SK-N-SH (cell line): Measurements from ENCODE around the gene SPATA13. TPM values are rescaled to one million over a fixed set of nuclear protein-coding genes. Genes with fewer than 3 reads are reported as not detected.
"Not testable (repeated sequence)": the region's sequence is repeated elsewhere in the genome, so short reads cannot be mapped to it uniquely, and the experiment has no call there.

ENCODE experiments used
- CTCF ChIA-PET: fragments of 300-600, 350-600 bp; formaldehyde crosslinking; extraction: SDS; loops from one replicate; lab custom pipeline; 2021; lab: Yijun Ruan, JAX
- POLR2A ChIA-PET: fragments of 350-600 bp; sonication (Branson Sonifier 250); formaldehyde crosslinking; extraction: SDS; loops from one replicate; lab custom pipeline; 2020; ENCODE audit warnings: antibody characterized with exemption, inconsistent platforms; lab: Yijun Ruan, JAX
- DNase-seq: peaks from one replicate; pipeline ENCODE4 v3.0.0; 2012
- H2AFZ ChIP-seq: fragments of 200-600 bp; sonication (generic); 2 replicates; pipeline ENCODE4 v1.8.1; 2016; ENCODE audit warnings: antibody characterized with exemption, mild to moderate bottlenecking, low read depth
- H3F3A ChIP-seq: fragments of 200-600 bp; sonication (generic); replicated peaks from 2 replicates; pipeline ENCODE3; 2016; ENCODE audit warnings: antibody characterized with exemption, mild to moderate bottlenecking; ENCODE audit not compliant: insufficient read depth
- H3K27ac ChIP-seq, 2 experiments: fragments of 200-500 bp in 1 of 2; fragments of 200-600 bp in 1 of 2; sonication (Bioruptor generic) in 1 of 2; sonication (generic), shearing (Covaris generic) in 1 of 2; 2 replicates each; pipeline versions ENCODE4 v1.5.1 to v1.6.1; 2014 to 2016; ENCODE audit warnings: low read depth in 2 of 2, inconsistent platforms in 1 of 2, low read length in 1 of 2, mild to moderate bottlenecking in 1 of 2, mixed read lengths in 1 of 2
- H3K27me3 ChIP-seq: fragments of 200-600 bp; sonication (generic), shearing (Covaris generic); 2 replicates; pipeline ENCODE4 v1.6.1; 2016; ENCODE audit warnings: mixed run types; ENCODE audit not compliant: insufficient read depth
- H3K36me3 ChIP-seq, 2 experiments: fragments of 200-500 bp in 1 of 2; fragments of 200-600 bp in 1 of 2; sonication (Bioruptor generic) in 1 of 2; sonication (generic) in 1 of 2; replicated peaks in 1 of 2; 2 replicates each; pipeline versions ENCODE3 to v1.5.1; 2014 to 2016; ENCODE audit warnings: low read length in 1 of 2, mild to moderate bottlenecking in 1 of 2; ENCODE audit not compliant: insufficient read depth in 2 of 2, control insufficient read depth in 1 of 2
- H3K4me1 ChIP-seq, 2 experiments: fragments of 200-500 bp in 1 of 2; fragments of 200-600 bp in 1 of 2; sonication (Bioruptor generic) in 1 of 2; sonication (generic), shearing (Covaris generic) in 1 of 2; 2 replicates each; pipeline versions ENCODE4 v1.5.1 to v1.6.1; 2014 to 2016; ENCODE audit warnings: low read depth in 1 of 2, low read length in 1 of 2, mixed run types in 1 of 2; ENCODE audit not compliant: insufficient read depth in 2 of 2, control insufficient read depth in 1 of 2
- H3K4me2 ChIP-seq: fragments of 200-600 bp; sonication (generic), shearing (Covaris generic); 2 replicates; pipeline ENCODE4 v1.6.1; 2017; ENCODE audit warnings: mixed run types
- H3K4me3 ChIP-seq, 2 experiments: fragments of 200-500 bp in 1 of 2; fragments of 200-600 bp in 1 of 2; sonication (Bioruptor generic) in 1 of 2; sonication (generic), shearing (Covaris generic) in 1 of 2; 2 replicates each; pipeline versions ENCODE4 v1.5.1 to v1.8.1; 2014 to 2016; ENCODE audit warnings: low read depth in 2 of 2, inconsistent platforms in 1 of 2, low read length in 1 of 2, mild to moderate bottlenecking in 1 of 2, mixed read lengths in 1 of 2, moderate library complexity in 1 of 2
- H3K79me2 ChIP-seq: fragments of 200-600 bp; sonication (generic); 2 replicates; pipeline ENCODE4 v1.8.1; 2017; ENCODE audit warnings: mild to moderate bottlenecking; ENCODE audit not compliant: insufficient read depth
- H3K9ac ChIP-seq: fragments of 200-600 bp; sonication (generic); 2 replicates; pipeline ENCODE4 v1.6.1; 2017; ENCODE audit warnings: mixed run types
- H3K9me2 ChIP-seq: fragments of 200-600 bp; sonication (generic); 2 replicates; pipeline ENCODE4 v1.6.1; 2017; ENCODE audit warnings: mixed run types
- H3K9me3 ChIP-seq: fragments of 200-600 bp; sonication (generic); 2 replicates; pipeline ENCODE4 v1.6.1; 2017; ENCODE audit warnings: mixed run types, mild to moderate bottlenecking, moderate library complexity
- H4K20me1 ChIP-seq: fragments of 200-600 bp; sonication (generic); 2 replicates; pipeline ENCODE4 v1.6.1; 2017; ENCODE audit warnings: mild to moderate bottlenecking, mixed run types; ENCODE audit not compliant: insufficient read depth
- JUND ChIP-seq: IDR thresholded peaks from 2 replicates; pipeline ENCODE4 v1.4.0; 2012
- MEF2A ChIP-seq: IDR thresholded peaks from 2 replicates; pipeline ENCODE4 v1.4.0; 2012; ENCODE audit warnings: low read depth, borderline replicate concordance
- MXI1 ChIP-seq: IDR thresholded peaks from 2 replicates; pipeline ENCODE4 v1.6.1; 2012; ENCODE audit warnings: mild to moderate bottlenecking, low read depth, low read length, improper control_type of control experiment
- NFIC ChIP-seq: IDR thresholded peaks from 2 replicates; pipeline ENCODE4 v1.4.0; 2012; ENCODE audit warnings: borderline replicate concordance
- NRF1 ChIP-seq: IDR thresholded peaks from 2 replicates; pipeline ENCODE4 v1.6.1; 2012; ENCODE audit warnings: low read depth, mild to moderate bottlenecking, low read length
- POLR2AphosphoS5 ChIP-seq: IDR thresholded peaks from 2 replicates; pipeline ENCODE4 v1.6.1; 2012; ENCODE audit warnings: low read depth, low read length
- RFX5 ChIP-seq: IDR thresholded peaks from 2 replicates; pipeline ENCODE4 v1.6.1; 2012; ENCODE audit warnings: mild to moderate bottlenecking, improper control_type of control experiment, low read length
- RXRA ChIP-seq: IDR thresholded peaks from 2 replicates; pipeline ENCODE4 v1.4.0; 2012; ENCODE audit warnings: low read depth, mild to moderate bottlenecking, borderline replicate concordance
- SIN3A ChIP-seq: IDR thresholded peaks from 2 replicates; pipeline ENCODE4 v1.6.1; 2012; ENCODE audit warnings: low read depth, mild to moderate bottlenecking, low read length, moderate library complexity, borderline replicate concordance
- TAF1 ChIP-seq: IDR thresholded peaks from 2 replicates; pipeline ENCODE4 v1.6.1; 2012; ENCODE audit warnings: low read depth, mild to moderate bottlenecking, low read length, moderate library complexity, borderline replicate concordance
- TCF12 ChIP-seq: IDR thresholded peaks from 2 replicates; pipeline ENCODE4 v1.4.0; 2012
- WGBS: methylation state at CpG from one replicate; pipeline ENCODE4 v1.1.6; 2017; ENCODE audit warnings: low lambda C conversion rate; 5-methylcytosine and 5-hydroxymethylcytosine counted together
- polyA plus RNA-seq, 3 experiments: library from polyadenylated mRNA; depleted of rRNA; stranded (reverse); fragments of >200 nt; gene quantifications; 2 replicates each; pipeline ENCODE4 v1.2.3, GENCODE V29; 2012
- TF ChIP-seq, protein P1 (sequence below): IDR thresholded peaks from 2 replicates; pipeline ENCODE4 v1.6.1; 2012; ENCODE audit warnings: mild to moderate bottlenecking, low read depth, low read length, moderate library complexity

Gene SPATA13
- polyA plus RNA-seq, 1 of the 3 experiments (the other 2 are of a cell fraction): 4.3 TPM

DNA sequence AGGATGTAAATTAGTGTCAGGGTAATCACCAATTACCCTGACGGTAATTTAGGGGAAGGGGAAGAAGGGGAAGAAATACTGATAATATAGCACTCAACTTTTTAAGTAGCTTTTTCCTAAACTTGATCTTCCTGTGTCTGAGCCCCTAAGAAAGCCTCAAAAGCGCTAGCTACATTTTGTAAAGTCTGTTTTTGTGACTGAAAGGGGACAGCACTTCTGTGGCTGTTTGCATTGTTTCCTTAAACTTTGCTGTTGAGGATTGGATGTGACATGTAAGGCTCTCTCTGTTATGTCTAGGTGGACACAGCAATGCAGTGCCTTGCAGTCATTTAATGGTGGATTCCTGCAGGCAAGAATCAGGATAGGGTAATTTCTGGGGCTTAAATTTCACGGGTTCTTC is 42.8 kb downstream of the SPATA13 start:
- TF ChIP-seq SIN3A: no peak
- no peak for TF ChIP-seq JUND
- TF ChIP-seq TAF1: no peak
- TF ChIP-seq NRF1: no peak
- TF ChIP-seq MXI1: no peak
- no peak for TF ChIP-seq RXRA
- Histone ChIP-seq H2AFZ (no peak overlapping the region), H3K27me3 (no peaks in the 10 kb centered on the region), H3K9me3 (no peaks in the 10 kb centered on the region), H3K36me3 (no peaks in the 10 kb centered on the region), H3K9me2 (no peaks in the 10 kb centered on the region), H4K20me1 (no peaks in the 10 kb centered on the region), H3K4me1 (peaks cover 0 to 5% of the 10 kb centered on the region in 2 experiments; a peak in 2 of 4 replicates), H3K4me2 (no peak overlapping the region), H3K4me3 (no peak overlapping the region), H3K27ac (no peak overlapping the region), H3K9ac (no peak overlapping the region), H3K79me2 (no peaks in the 10 kb centered on the region), H3F3A (no peaks in the 10 kb centered on the region)
- no peak for DNase-seq
- CTCF ChIA-PET: interaction anchor here (0.8 to 1.7 kb wide), 6 partner anchors 25 to 243 kb away, joined by 3 to 9 read pairs (median 4); partner anchors contain the start of gene SPATA13
- WGBS: 64% methylated on average over 3 of the region's 3 CpGs
- POLR2A ChIA-PET: no interaction called here

- POLR2A ChIA-PET: no interaction called here
- 57% methylated on average over 1 of the region's 1 CpG for WGBS
- no peak for DNase-seq
These were observed 43.3 kb downstream of the SPATA13 start for GRCh38 chr13:24203811-24204210.

GRCh38 chr13:24205076-24205475 is 44.6 kb downstream of the SPATA13 start:
- H3K9me3 ChIP-seq, DNase-seq, H3K79me2 ChIP-seq, H3K9me2 ChIP-seq, H3K36me3 ChIP-seq, H2AFZ ChIP-seq, POLR2A ChIA-PET, H3K9ac ChIP-seq, H3K27me3 ChIP-seq, H3K4me1 ChIP-seq, H3K27ac ChIP-seq, H3F3A ChIP-seq, H4K20me1 ChIP-seq, H3K4me2 ChIP-seq, H3K4me3 ChIP-seq, CTCF ChIA-PET: not testable (repeated sequence)
- WGBS: 100% methylated on average over 1 of the region's 1 CpG

More at GRCh38 chr13:24203811-24204210, 43.3 kb downstream of the SPATA13 start:
- Histone ChIP-seq H3K79me2 (no peaks in the 10 kb centered on the region), H3K9me3 (no peaks in the 10 kb centered on the region), H3K9ac (no peak overlapping the region), H3K4me2 (no peak overlapping the region), H3F3A (no peaks in the 10 kb centered on the region), H3K27ac (no peak overlapping the region), H3K4me1 (peaks cover 0 to 5% of the 10 kb centered on the region in 2 experiments; a peak in 2 of 4 replicates), H2AFZ (no peak overlapping the region), H3K4me3 (no peak overlapping the region), H3K27me3 (no peaks in the 10 kb centered on the region), H4K20me1 (no peaks in the 10 kb centered on the region), H3K9me2 (no peaks in the 10 kb centered on the region), H3K36me3 (no peaks in the 10 kb centered on the region)
- TF ChIP-seq, protein P1, sequence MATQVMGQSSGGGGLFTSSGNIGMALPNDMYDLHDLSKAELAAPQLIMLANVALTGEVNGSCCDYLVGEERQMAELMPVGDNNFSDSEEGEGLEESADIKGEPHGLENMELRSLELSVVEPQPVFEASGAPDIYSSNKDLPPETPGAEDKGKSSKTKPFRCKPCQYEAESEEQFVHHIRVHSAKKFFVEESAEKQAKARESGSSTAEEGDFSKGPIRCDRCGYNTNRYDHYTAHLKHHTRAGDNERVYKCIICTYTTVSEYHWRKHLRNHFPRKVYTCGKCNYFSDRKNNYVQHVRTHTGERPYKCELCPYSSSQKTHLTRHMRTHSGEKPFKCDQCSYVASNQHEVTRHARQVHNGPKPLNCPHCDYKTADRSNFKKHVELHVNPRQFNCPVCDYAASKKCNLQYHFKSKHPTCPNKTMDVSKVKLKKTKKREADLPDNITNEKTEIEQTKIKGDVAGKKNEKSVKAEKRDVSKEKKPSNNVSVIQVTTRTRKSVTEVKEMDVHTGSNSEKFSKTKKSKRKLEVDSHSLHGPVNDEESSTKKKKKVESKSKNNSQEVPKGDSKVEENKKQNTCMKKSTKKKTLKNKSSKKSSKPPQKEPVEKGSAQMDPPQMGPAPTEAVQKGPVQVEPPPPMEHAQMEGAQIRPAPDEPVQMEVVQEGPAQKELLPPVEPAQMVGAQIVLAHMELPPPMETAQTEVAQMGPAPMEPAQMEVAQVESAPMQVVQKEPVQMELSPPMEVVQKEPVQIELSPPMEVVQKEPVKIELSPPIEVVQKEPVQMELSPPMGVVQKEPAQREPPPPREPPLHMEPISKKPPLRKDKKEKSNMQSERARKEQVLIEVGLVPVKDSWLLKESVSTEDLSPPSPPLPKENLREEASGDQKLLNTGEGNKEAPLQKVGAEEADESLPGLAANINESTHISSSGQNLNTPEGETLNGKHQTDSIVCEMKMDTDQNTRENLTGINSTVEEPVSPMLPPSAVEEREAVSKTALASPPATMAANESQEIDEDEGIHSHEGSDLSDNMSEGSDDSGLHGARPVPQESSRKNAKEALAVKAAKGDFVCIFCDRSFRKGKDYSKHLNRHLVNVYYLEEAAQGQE: no peak
- no peak for TF ChIP-seq NRF1
- TF ChIP-seq TCF12: no peak
- TF ChIP-seq NFIC: no peak
- TF ChIP-seq RFX5: no peak
- TF ChIP-seq POLR2AphosphoS5: no peak
- TF ChIP-seq MEF2A: no peak
- TF ChIP-seq MXI1: no peak
- CTCF ChIA-PET: interaction anchor here (0.7 to 1.7 kb wide), 8 partner anchors 17 to 244 kb away, joined by 3 to 9 read pairs (median 3); partner anchors contain the start of gene SPATA13
